H1 (cell line): ENCODE measurements around the gene CMIP. TPM values are rescaled to one million over a fixed set of nuclear protein-coding genes. Genes with fewer than 3 reads are reported as not detected.
A peak's percentile ranks its signal among the peaks of the same experiment; 100 is the strongest.

Experiments
- CTCF ChIA-PET: fragments of 300-600 bp; sonication (Branson Sonifier 250); formaldehyde crosslinking; loops from one replicate; lab custom pipeline; 2021; ENCODE audit not compliant: partially characterized antibody; lab: Charles Lee
- POLR2A ChIA-PET: fragments of 300-600 bp; sonication (Branson Sonifier 250); formaldehyde crosslinking; loops from one replicate; lab custom pipeline; 2021; ENCODE audit warnings: inconsistent platforms; ENCODE audit not compliant: partially characterized antibody; lab: Charles Lee
- DNase-seq, 2 experiments: peaks; one replicate each; pipeline versions ENCODE4 v3.0.0 to v3.0.0-alpha.2; 2010 to 2022; ENCODE audit warnings: low spot score in 2 of 2, low read depth in 1 of 2, mixed read lengths in 1 of 2
- FAIRE-seq: peaks from 2 replicates; lab custom pipeline; 2011; peaks lifted over from hg19 to GRCh38; lab: Jason Lieb, UNC
- H2AFZ ChIP-seq: 2 replicates; pipeline ENCODE4 v1.8.1; 2012; ENCODE audit warnings: low read length, inconsistent platforms
- H2AK5ac ChIP-seq: 2 replicates; pipeline ENCODE4 v1.6.1; 2013; ENCODE audit warnings: low read depth, low read length
- H2BK120ac ChIP-seq: replicated peaks from 2 replicates; pipeline ENCODE3; 2013; ENCODE audit warnings: low read depth, low read length, inconsistent platforms
- H2BK12ac ChIP-seq: 2 replicates; pipeline ENCODE4 v1.6.1; 2013; ENCODE audit warnings: low read depth, low read length
- H2BK15ac ChIP-seq: 2 replicates; pipeline ENCODE4 v1.6.1; 2013; ENCODE audit warnings: low read length
- H2BK20ac ChIP-seq: 2 replicates; pipeline ENCODE4 v1.6.1; 2013; ENCODE audit warnings: low read length
- H2BK5ac ChIP-seq: 2 replicates; pipeline ENCODE4 v1.6.1; 2013; ENCODE audit warnings: low read depth, low read length
- H3K14ac ChIP-seq: 2 replicates; pipeline ENCODE4 v1.6.1; 2013; ENCODE audit warnings: inconsistent platforms; ENCODE audit not compliant: insufficient read length
- H3K18ac ChIP-seq: 2 replicates; pipeline ENCODE4 v1.6.1; 2013; ENCODE audit warnings: low read length; ENCODE audit errors: extremely low read depth
- H3K23ac ChIP-seq: 2 replicates; pipeline ENCODE4 v1.6.1; 2013; ENCODE audit warnings: inconsistent platforms; ENCODE audit not compliant: insufficient read length
- H3K23me2 ChIP-seq: 2 replicates; pipeline ENCODE4 v1.6.1; 2013; ENCODE audit warnings: low read depth, low read length
- H3K27ac ChIP-seq: 2 replicates; pipeline ENCODE4 v1.6.1; 2011; ENCODE audit warnings: low read depth, low read length, inconsistent platforms
- H3K27me3 ChIP-seq, 4 experiments: replicated peaks in 1 of 4; 1 replicate in 1 of 4; 2 replicates in 3 of 4; pipeline versions ENCODE4 v1.6.1 to v1.8.1; 2011 to 2013; ENCODE audit warnings: low read length in 3 of 4, mild to moderate bottlenecking in 3 of 4, inconsistent platforms in 2 of 4, mixed read lengths in 2 of 4, moderate library complexity in 1 of 4; ENCODE audit not compliant: control insufficient read depth in 3 of 4, insufficient read depth in 3 of 4; ENCODE audit errors: extremely low read depth in 1 of 4
- H3K36me3 ChIP-seq, 4 experiments: 2 replicates each; pipeline versions ENCODE4 v1.6.1 to v1.8.1; 2011 to 2013; ENCODE audit warnings: mild to moderate bottlenecking in 4 of 4, low read length in 3 of 4, moderate library complexity in 2 of 4, control low read depth in 1 of 4, inconsistent platforms in 1 of 4; ENCODE audit not compliant: insufficient read depth in 4 of 4, control insufficient read depth in 2 of 4
- H3K4ac ChIP-seq: replicated peaks from 2 replicates; pipeline ENCODE3; 2013; ENCODE audit warnings: low read length, low read depth, mixed read lengths, inconsistent platforms; ENCODE audit not compliant: insufficient read length
- H3K4me1 ChIP-seq, 4 experiments: replicated peaks in 1 of 4; 1 replicate in 1 of 4; 2 replicates in 3 of 4; pipeline versions ENCODE4 v1.6.1 to v1.8.1; 2011 to 2013; ENCODE audit warnings: low read length in 3 of 4, inconsistent platforms in 2 of 4, mixed read lengths in 1 of 4; ENCODE audit not compliant: insufficient read depth in 4 of 4, control insufficient read depth in 3 of 4
- H3K4me2 ChIP-seq, 2 experiments: 2 replicates each; pipeline versions ENCODE4 v1.6.1 to v1.8.1; 2011 to 2013; ENCODE audit warnings: low read depth in 2 of 2, low read length in 2 of 2, control low read depth in 1 of 2, inconsistent platforms in 1 of 2, mild to moderate bottlenecking in 1 of 2; ENCODE audit not compliant: insufficient read depth in 1 of 2
- H3K4me3 ChIP-seq, 4 experiments: fragments of 200-600, 300-600 bp in 1 of 4; sonication (generic), shearing (Covaris generic), sonication (Bioruptor Twin) in 1 of 4; 2 replicates each; pipeline versions ENCODE4 v1.5.1 to v1.8.1; 2011 to 2016; ENCODE audit warnings: low read length in 4 of 4, low read depth in 3 of 4, control low read depth in 2 of 4, inconsistent platforms in 2 of 4, mild to moderate bottlenecking in 2 of 4, mixed read lengths in 1 of 4, moderate library complexity in 1 of 4; ENCODE audit not compliant: insufficient read depth in 2 of 4; ENCODE audit errors: extremely low read depth in 1 of 4
- H3K56ac ChIP-seq: replicated peaks from 2 replicates; pipeline ENCODE3; 2013; ENCODE audit warnings: low read depth, mild to moderate bottlenecking, mixed read lengths, low read length, inconsistent platforms; ENCODE audit not compliant: insufficient read length
- H3K79me1 ChIP-seq: 2 replicates; pipeline ENCODE4 v1.6.1; 2013; ENCODE audit warnings: low read depth, low read length, control low read depth
- H3K79me2 ChIP-seq, 2 experiments: 2 replicates each; pipeline versions ENCODE4 v1.6.1 to v1.8.1; 2012 to 2013; ENCODE audit warnings: low read length in 2 of 2, mild to moderate bottlenecking in 2 of 2, inconsistent platforms in 1 of 2; ENCODE audit not compliant: insufficient read depth in 2 of 2, control insufficient read depth in 1 of 2
- H3K9ac ChIP-seq, 4 experiments: replicated peaks in 1 of 4; 1 replicate in 1 of 4; 2 replicates in 3 of 4; pipeline versions ENCODE4 v1.6.1 to v1.8.1; 2011 to 2013; ENCODE audit warnings: low read depth in 3 of 4, low read length in 3 of 4, control low read depth in 2 of 4, mild to moderate bottlenecking in 2 of 4, moderate library complexity in 2 of 4, inconsistent platforms in 1 of 4; ENCODE audit errors: extremely low read depth in 1 of 4
- H3K9me3 ChIP-seq, 2 experiments: 2 replicates each; pipeline versions ENCODE4 v1.6.1 to v1.8.1; 2012 to 2013; ENCODE audit warnings: mild to moderate bottlenecking in 2 of 2, moderate library complexity in 2 of 2, control low read depth in 1 of 2, inconsistent platforms in 1 of 2, low read depth in 1 of 2, low read length in 1 of 2, mixed read lengths in 1 of 2; ENCODE audit not compliant: insufficient read depth in 2 of 2
- H4K20me1 ChIP-seq, 2 experiments: replicated peaks in 1 of 2; 2 replicates each; pipeline versions ENCODE3 to v1.8.1; 2011 to 2013; ENCODE audit warnings: inconsistent platforms in 2 of 2, low read length in 2 of 2, mild to moderate bottlenecking in 1 of 2; ENCODE audit not compliant: insufficient read depth in 2 of 2, control insufficient read depth in 1 of 2
- H4K5ac ChIP-seq: 2 replicates; pipeline ENCODE4 v1.6.1; 2013; ENCODE audit warnings: low read length, low read depth, mixed read lengths, inconsistent platforms; ENCODE audit not compliant: insufficient read length
- H4K8ac ChIP-seq: 2 replicates; pipeline ENCODE4 v1.8.0; 2013; ENCODE audit warnings: mild to moderate bottlenecking, moderate library complexity, low read length, inconsistent platforms; ENCODE audit not compliant: insufficient read depth; ENCODE audit errors: extremely low read depth
- H4K91ac ChIP-seq: replicated peaks from 2 replicates; pipeline ENCODE3; 2013; ENCODE audit warnings: low read length, mixed read lengths, inconsistent platforms; ENCODE audit not compliant: insufficient read length
- KDM1A ChIP-seq: fragments of 200-600, 300-600 bp; sonication (generic); IDR thresholded peaks from 2 replicates; pipeline ENCODE4 v1.7.1; 2016; ENCODE audit warnings: mild to moderate bottlenecking, low read length, borderline replicate concordance
- KDM4A ChIP-seq: IDR thresholded peaks from one replicate; pipeline ENCODE4 v1.7.1; 2012; ENCODE audit warnings: low read depth, mild to moderate bottlenecking, moderate library complexity, low read length, inconsistent platforms; ENCODE audit not compliant: severe bottlenecking
- KDM5A ChIP-seq: fragments of 200-600 bp; IDR thresholded peaks from 2 replicates; pipeline ENCODE4 v1.7.1; 2012; ENCODE audit warnings: mild to moderate bottlenecking, low read length, inconsistent platforms, mixed read lengths
- SIN3A ChIP-seq, 2 experiments: IDR thresholded peaks in 1 of 2; conservative IDR thresholded peaks in 1 of 2; 2 replicates each; pipeline ENCODE4 v1.6.1; 2011 to 2012; ENCODE audit warnings: low read length in 2 of 2, improper control_type of control experiment in 1 of 2, low read depth in 1 of 2, mild to moderate bottlenecking in 1 of 2
- TAF7 ChIP-seq: optimal IDR thresholded peaks from 2 replicates; pipeline ENCODE3; 2011; ENCODE audit warnings: low read depth, mild to moderate bottlenecking, inconsistent platforms, low read length, moderate library complexity, borderline replicate concordance
- TBP ChIP-seq: IDR thresholded peaks from 2 replicates; pipeline ENCODE4 v1.6.1; 2011; ENCODE audit warnings: low read depth, low read length, improper control_type of control experiment
- WGBS, 2 experiments: shearing (Covaris generic) in 1 of 2; methylation state at CpG; one replicate each; pipeline versions ENCODE4 v1.1.6 to v1.1.7; 2013 to 2015; ENCODE audit warnings: low lambda C conversion rate in 2 of 2, mixed read lengths in 2 of 2, inconsistent platforms in 1 of 2, low coverage in 1 of 2, missing lambda C conversion rate in 1 of 2; ENCODE audit not compliant: insufficient replicate concordance in 2 of 2, insufficient coverage in 1 of 2, insufficient read length in 1 of 2; ENCODE audit errors: extremely low coverage in 1 of 2, missing lambda C conversion rate in 1 of 2; 5-methylcytosine and 5-hydroxymethylcytosine counted together
- polyA plus RNA-seq, 7 experiments: library from polyadenylated mRNA; depleted of rRNA in 3 of 7; stranded (reverse) in 5 of 7; unstranded in 2 of 7; fragments of >200 nt in 5 of 7; fragments of 200-250 nt in 2 of 7; gene quantifications; 1 replicate in 5 of 7; 2 replicates in 1 of 7; 4 replicates in 1 of 7; pipeline versions ENCODE4 v1.2.1 to v1.2.3, GENCODE V29; 2011 to 2013; ENCODE audit warnings: missing spikeins in 2 of 7, mixed read lengths in 2 of 7
- total RNA-seq: library from RNA; stranded (reverse); fragmentation: NEBNext Ultra II Directional; extraction: Animal tissue kit (Norgen Biotek cat#: 25700); gene quantifications from 2 replicates; pipeline ENCODE4 v1.2.1, GENCODE V29; 2021

The CMIP gene
- total and polyA plus RNA-seq, 2 of the 8 experiments (the other 6 are each of a cell fraction or from before 2014, with no cell fraction given), result 7.9 to 53.2 TPM

DNA sequence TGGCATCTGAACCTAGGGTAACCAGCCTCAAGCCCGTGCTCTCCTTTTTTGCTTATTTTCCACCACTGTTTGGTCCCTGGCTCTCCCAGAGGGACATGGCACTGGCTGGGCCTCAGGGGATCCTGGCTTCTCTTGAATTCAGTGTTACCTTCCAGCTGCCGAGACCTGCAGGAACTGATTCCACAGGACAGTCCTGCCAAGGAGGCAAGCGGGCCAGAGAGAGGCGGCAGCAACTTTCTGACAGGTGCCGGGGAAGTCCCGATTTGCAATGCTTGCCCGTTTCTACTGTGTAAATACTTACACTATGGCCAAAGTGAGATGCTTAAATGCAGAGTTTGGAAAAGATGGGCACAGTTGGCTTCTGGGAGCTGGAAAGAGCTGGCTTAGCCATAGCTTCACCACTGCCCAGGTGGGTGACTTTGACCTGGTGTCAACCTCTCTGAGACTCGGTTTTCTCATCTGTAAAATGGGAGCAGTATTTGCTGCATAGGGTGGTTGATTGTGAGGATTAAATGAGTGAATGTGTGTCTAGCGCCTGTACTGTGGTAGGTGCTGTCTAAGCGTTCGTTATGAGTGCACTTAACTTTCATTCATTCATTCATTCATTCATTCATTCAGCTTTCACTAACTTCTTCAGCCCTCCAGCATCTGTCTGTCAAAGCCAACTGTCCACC is 124.9 kb downstream of the CMIP start:
- H2AK5ac ChIP-seq, result no peak overlapping the region
- H3K79me1 ChIP-seq, result peaks cover 37% of the 10 kb centered on the region
- no peak overlapping the region for H2BK5ac ChIP-seq
- H3K79me2 ChIP-seq, result peaks cover 0 to 76% of the 10 kb centered on the region in 2 experiments; a peak in 2 of 4 replicates
- no peak overlapping the region for H4K91ac ChIP-seq
- H2BK20ac ChIP-seq, result no peak overlapping the region
- CTCF ChIA-PET, result interaction anchor here (0.6 to 1.9 kb wide), 5 partner anchors 14 to 128 kb away, joined by 3 to 6 read pairs (median 4); no protein-coding TSS in a partner anchor
- WGBS, 2 experiments, result 80% methylated on average over 11 of the region's 11 CpGs; no CpG with 5 or more reads in 1 of the 2 experiments
- TF ChIP-seq TAF7, result no peak
- no peak for TF ChIP-seq SIN3A (conservative IDR thresholded peaks at IDR 0.05 in 1 of 2, IDR thresholded peaks at IDR 0.05 in 1 of 2; ENCODE audit: low read depth in 1 of 2, low read length in 2 of 2)
- TF ChIP-seq KDM1A, result peak; percentile 84; the same call in 1 of the 2 replicates
- no peak for TF ChIP-seq KDM4A
- no peak for TF ChIP-seq TBP
- no peak for TF ChIP-seq KDM5A
- H3K27ac ChIP-seq, result no peak overlapping the region
- DNase-seq (no peak), FAIRE-seq (no peak)
- no peak overlapping the region for H3K23ac ChIP-seq
- no peak overlapping the region for H3K4me3 ChIP-seq
- H3K27me3 ChIP-seq, result no peaks in the 10 kb centered on the region
- no peak overlapping the region for H2BK12ac ChIP-seq
- H3K4me2 ChIP-seq, result no peak overlapping the region
- H4K20me1 ChIP-seq, result peaks cover 12 to 42% of the 10 kb centered on the region in 2 experiments
- no peak overlapping the region for H3K18ac ChIP-seq
- H3K36me3 ChIP-seq, result no peaks in the 10 kb centered on the region
- POLR2A ChIA-PET, result no interaction called here
- H3K56ac ChIP-seq, result no peak overlapping the region
- H3K23me2 ChIP-seq, result no peaks in the 10 kb centered on the region
- no peak overlapping the region for H2AFZ ChIP-seq
- H3K9me3 ChIP-seq, result no peaks in the 10 kb centered on the region
- H3K4me1 ChIP-seq, result peaks cover 0 to 11% (median 4%) of the 10 kb centered on the region in 4 experiments; a peak in 5 of 7 replicates
- H3K9ac ChIP-seq, result no peak overlapping the region
- no peak overlapping the region; the same call in 1 of the 2 replicates for H4K8ac ChIP-seq
- no peak overlapping the region for H4K5ac ChIP-seq
- no peak overlapping the region for H2BK120ac ChIP-seq
- no peak overlapping the region for H3K4ac ChIP-seq
- no peak overlapping the region for H2BK15ac ChIP-seq
- H3K14ac ChIP-seq, result no peak overlapping the region
